DOHH2 (cell line): ENCODE data around the gene POU2AF3.

ENCODE experiments used
- H3F3A ChIP-seq: fragments of 200-600 bp; sonication (generic), shearing (Covaris generic); 2 replicates; pipeline ENCODE4 v1.6.0; 2016; ENCODE audit warnings: antibody characterized with exemption, mild to moderate bottlenecking; ENCODE audit not compliant: control insufficient read depth, insufficient read depth
- H3K27ac ChIP-seq: fragments of 200-600 bp; sonication (generic); 2 replicates; pipeline ENCODE4 v1.5.1; 2014; ENCODE audit warnings: low read depth, mild to moderate bottlenecking, low read length, moderate library complexity
- H3K27me3 ChIP-seq: fragments of 200-600 bp; sonication (generic); 2 replicates; pipeline ENCODE4 v1.6.1; 2014; ENCODE audit warnings: mild to moderate bottlenecking, low read length, mixed read lengths; ENCODE audit not compliant: control insufficient read depth
- H3K36me3 ChIP-seq: fragments of 200-600 bp; sonication (generic); 2 replicates; pipeline ENCODE4 v1.6.1; 2014; ENCODE audit warnings: mild to moderate bottlenecking, low read length, moderate library complexity, mixed read lengths; ENCODE audit not compliant: control insufficient read depth
- H3K4me1 ChIP-seq: fragments of 200-600 bp; sonication (generic); 2 replicates; pipeline ENCODE4 v1.6.1; 2014; ENCODE audit warnings: mild to moderate bottlenecking, low read length, mixed read lengths; ENCODE audit not compliant: control insufficient read depth
- H3K4me2 ChIP-seq: fragments of 200-600 bp; sonication (generic); 2 replicates; pipeline ENCODE4 v1.6.0; 2014; ENCODE audit warnings: mild to moderate bottlenecking, low read length, moderate library complexity
- H3K4me3 ChIP-seq: fragments of 200-600 bp; sonication (generic); 2 replicates; pipeline ENCODE4 v1.5.1; 2014; ENCODE audit warnings: mild to moderate bottlenecking, low read length, mixed read lengths
- H3K79me2 ChIP-seq: fragments of 200-600 bp; sonication (generic); 2 replicates; pipeline ENCODE4 v1.6.1; 2014; ENCODE audit warnings: mild to moderate bottlenecking, low read length, mixed read lengths; ENCODE audit not compliant: control insufficient read depth
- H3K9me2 ChIP-seq: fragments of 200-600 bp; sonication (generic); replicated peaks from 2 replicates; pipeline ENCODE4 v1.6.1; 2014; ENCODE audit warnings: mild to moderate bottlenecking, low read length, mixed read lengths; ENCODE audit not compliant: control insufficient read depth
- H3K9me3 ChIP-seq: fragments of 200-600 bp; sonication (generic); 2 replicates; pipeline ENCODE4 v1.6.1; 2014; ENCODE audit warnings: antibody characterized with exemption, low read length, mixed read lengths; ENCODE audit not compliant: control insufficient read depth, insufficient read depth
- H4K20me1 ChIP-seq: fragments of 200-600 bp; sonication (generic); 2 replicates; pipeline ENCODE4 v1.6.0; 2014; ENCODE audit warnings: low read depth, mild to moderate bottlenecking, antibody characterized with exemption, low read length, moderate library complexity; ENCODE audit not compliant: control insufficient read depth, insufficient read depth
- CTCF ChIP-seq: fragments of 200-600 bp; sonication (generic); IDR thresholded peaks from one replicate; pipeline ENCODE4 v1.5.1; 2014; ENCODE audit warnings: antibody characterized with exemption, mild to moderate bottlenecking, low read depth, low read length; ENCODE audit not compliant: poor library complexity, severe bottlenecking
- EZH2phosphoT487 ChIP-seq: fragments of 200-600 bp; sonication (generic); IDR thresholded peaks from 2 replicates; pipeline ENCODE4 v1.6.1; 2017; ENCODE audit warnings: borderline replicate concordance, mild to moderate bottlenecking, antibody characterized with exemption, low read length, moderate library complexity, mixed read lengths

POU2AF3 gene

GRCh38 chr11:111348147-111348546 is 49.8 kb downstream of the POU2AF3 start:
- Histone ChIP-seq H3K27me3 (no peaks in the 10 kb centered on the region), H3K4me2 (no peak overlapping the region), H3K9me3 (no peaks in the 10 kb centered on the region), H3K36me3 (peaks cover 23% of the 10 kb centered on the region), H3F3A (peaks cover 73% of the 10 kb centered on the region), H3K4me1 (peaks cover 52% of the 10 kb centered on the region), H3K79me2 (no peaks in the 10 kb centered on the region), H4K20me1 (0 out of 2 replicates have a peak, but pooled peaks cover under 1% of the 10 kb centered on the region), H3K27ac (no peak overlapping the region), H3K9me2 (no peaks in the 10 kb centered on the region), H3K4me3 (no peak overlapping the region)
- TF ChIP-seq CTCF (no peak), EZH2phosphoT487 (no peak)

- Histone ChIP-seq H3K4me3 (no peak overlapping the region), H3K4me1 (peaks cover 63% of the 10 kb centered on the region), H3K36me3 (peaks cover 34% of the 10 kb centered on the region), H4K20me1 (0 out of 2 replicates have a peak, but pooled peaks cover 5% of the 10 kb centered on the region), H3K27ac (peak overlapping the region; percentile 11; the same call in 1 of the 2 replicates), H3K4me2 (peak overlapping the region; percentile 37), H3K27me3 (no peaks in the 10 kb centered on the region), H3K9me2 (no peaks in the 10 kb centered on the region), H3K79me2 (no peaks in the 10 kb centered on the region), H3F3A (peaks cover 79% of the 10 kb centered on the region), H3K9me3 (no peaks in the 10 kb centered on the region)
- TF ChIP-seq CTCF: no peak
- TF ChIP-seq EZH2phosphoT487: no peak
These were observed 50.9 kb downstream of the POU2AF3 start for GRCh38 chr11:111349191-111349695.

GRCh38 chr11:111350811-111351210 is 52.5 kb downstream of the POU2AF3 start:
- Histone ChIP-seq H3F3A (peaks cover 78% of the 10 kb centered on the region), H3K27me3 (no peaks in the 10 kb centered on the region), H3K27ac (peak overlapping the region; percentile 1; the same call in 1 of the 2 replicates), H3K36me3 (peaks cover 50% of the 10 kb centered on the region), H3K4me1 (peaks cover 79% of the 10 kb centered on the region), H3K9me3 (no peaks in the 10 kb centered on the region), H4K20me1 (peaks cover 12% of the 10 kb centered on the region; the same call in 1 of the 2 replicates), H3K4me3 (no peak overlapping the region), H3K9me2 (no peaks in the 10 kb centered on the region), H3K79me2 (no peaks in the 10 kb centered on the region), H3K4me2 (peak overlapping the region; percentile 13)
- TF ChIP-seq CTCF: no peak
- TF ChIP-seq EZH2phosphoT487: no peak
